Endodermal cell (in vitro differentiated cells): ENCODE data around the gene SKIL. TPM values are rescaled to one million over a fixed set of nuclear protein-coding genes. Genes with fewer than 3 reads are reported as not detected.
A peak's percentile ranks its signal among the peaks of the same experiment; 100 is the strongest.

ENCODE experiments used
- DNase-seq: peaks from one replicate; pipeline ENCODE4 v3.0.0-alpha.2; 2017
- H3K27ac ChIP-seq: 2 replicates; pipeline ENCODE4 v1.5.1; 2013; ENCODE audit warnings: mild to moderate bottlenecking, low read depth, low read length, moderate library complexity
- H3K27me3 ChIP-seq: 2 replicates; pipeline ENCODE4 v1.6.1; 2013; ENCODE audit warnings: mild to moderate bottlenecking, low read length, moderate library complexity; ENCODE audit not compliant: insufficient read depth, control insufficient read depth, poor library complexity, severe bottlenecking
- H3K36me3 ChIP-seq: 2 replicates; pipeline ENCODE4 v1.7.0; 2013; ENCODE audit warnings: mild to moderate bottlenecking, low read length, moderate library complexity; ENCODE audit not compliant: control insufficient read depth, insufficient read depth
- H3K4me1 ChIP-seq: one replicate; pipeline ENCODE4 v1.7.0; 2013; ENCODE audit warnings: low read length; ENCODE audit not compliant: control insufficient read depth, insufficient read depth
- H3K4me3 ChIP-seq: 2 replicates; pipeline ENCODE4 v1.5.1; 2013; ENCODE audit warnings: mild to moderate bottlenecking, low read length, moderate library complexity
- H3K9ac ChIP-seq: 2 replicates; pipeline ENCODE4 v1.6.1; 2013; ENCODE audit warnings: mild to moderate bottlenecking, low read length, moderate library complexity; ENCODE audit not compliant: poor library complexity, severe bottlenecking; ENCODE audit errors: extremely low read depth
- H3K9me3 ChIP-seq: 2 replicates; pipeline ENCODE4 v1.6.1; 2013; ENCODE audit warnings: mild to moderate bottlenecking, low read length, moderate library complexity; ENCODE audit not compliant: control insufficient read depth
- H3K27ac Mint-ChIP-seq: 2 replicates; pipeline ENCODE4 v1.8.0; 2020; ENCODE audit warnings: mixed read lengths
- H3K27me3 Mint-ChIP-seq: 2 replicates; pipeline ENCODE4 v1.8.0; 2021; ENCODE audit warnings: mild to moderate bottlenecking, mixed read lengths; ENCODE audit not compliant: insufficient read depth
- H3K36me3 Mint-ChIP-seq: 2 replicates; pipeline ENCODE4 v1.8.0; 2020; ENCODE audit warnings: low read depth, mixed read lengths
- H3K4me1 Mint-ChIP-seq: 2 replicates; pipeline ENCODE4 v1.8.0; 2020; ENCODE audit warnings: mixed read lengths
- H3K4me3 Mint-ChIP-seq: 2 replicates; pipeline ENCODE4 v1.8.0; 2020; ENCODE audit warnings: mild to moderate bottlenecking, moderate library complexity, mixed read lengths
- H3K9me3 Mint-ChIP-seq: 2 replicates; pipeline ENCODE4 v1.8.0; 2020; ENCODE audit warnings: mild to moderate bottlenecking, mixed read lengths
- WGBS, 2 experiments: methylation state at CpG; one replicate each; pipeline versions ENCODE4 v1.1.5 to v1.1.7; 2013; ENCODE audit warnings: missing lambda C conversion rate in 2 of 2, mixed read lengths in 1 of 2; ENCODE audit not compliant: insufficient coverage in 1 of 2, insufficient read length in 1 of 2; 5-methylcytosine and 5-hydroxymethylcytosine counted together
- total RNA-seq, 2 donors: library from RNA; stranded (reverse); fragmentation: NEBNext Ultra II Directional in 1 of 2; extraction: Animal tissue kit (Norgen Biotek cat#: 25700) in 1 of 2; gene quantifications; 2 replicates in 1 of 2; 3 replicates in 1 of 2; pipeline ENCODE4 v1.2.1, GENCODE V29; 2021
- TF ChIP-seq, protein P1 (sequence below): fragments of 200-600 bp; sonication (generic); conservative IDR thresholded peaks from 2 replicates; pipeline ENCODE4 v1.5.0; 2021; ENCODE audit warnings: antibody characterized with exemption, mild to moderate bottlenecking

Gene SKIL
- total RNA-seq, 2 donors from 2014 or later: 147 to 174 TPM

DNA sequence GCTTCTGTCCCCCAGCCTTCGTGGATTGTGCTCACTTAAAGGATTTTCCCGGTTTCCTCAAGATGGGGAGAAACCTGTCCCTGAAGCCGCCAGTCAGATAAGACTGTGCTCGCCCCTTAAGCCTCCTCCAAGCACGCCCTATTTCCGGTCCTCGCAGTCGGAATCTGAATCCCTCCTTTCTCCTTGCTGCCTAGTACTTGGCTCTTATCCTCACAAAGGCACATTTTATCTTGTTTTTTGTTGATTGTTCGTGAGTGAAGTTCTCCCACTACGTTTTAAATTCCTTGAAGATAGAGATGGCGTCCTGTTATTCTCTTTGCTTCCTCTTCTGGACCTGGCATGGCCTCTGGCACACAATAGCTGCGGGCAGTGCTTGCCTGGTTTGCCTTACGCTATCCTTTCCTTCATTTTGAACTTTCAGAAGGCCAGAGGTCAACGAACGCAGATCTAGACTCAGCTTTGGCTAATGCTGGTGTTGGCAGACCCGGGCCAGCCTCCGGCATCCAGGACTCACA is 62.8 kb downstream of the SKIL start:
- Histone ChIP-seq H3K27ac (no peak overlapping the region), H3K36me3 (no peaks in the 10 kb centered on the region), H3K9me3 (no peaks in the 10 kb centered on the region), H3K27me3 (peaks cover 30% of the 10 kb centered on the region), H3K4me1 (peaks cover 3% of the 10 kb centered on the region), H3K4me3 (no peak overlapping the region), H3K9ac (no peak overlapping the region)
- Mint-ChIP-seq H3K9me3 (no peaks in the 10 kb centered on the region), H3K36me3 (peaks cover 4% of the 10 kb centered on the region), H3K4me3 (peak overlapping the region; percentile 48), H3K27me3 (peaks cover 42% of the 10 kb centered on the region), H3K27ac (peak overlapping the region; percentile 20), H3K4me1 (peaks cover 29% of the 10 kb centered on the region)
- DNase-seq: peak; percentile 83
- 57 to 78% methylated on average over 15 to 17 of the region's 17 CpGs for WGBS, 2 experiments
- TF ChIP-seq, protein P1, sequence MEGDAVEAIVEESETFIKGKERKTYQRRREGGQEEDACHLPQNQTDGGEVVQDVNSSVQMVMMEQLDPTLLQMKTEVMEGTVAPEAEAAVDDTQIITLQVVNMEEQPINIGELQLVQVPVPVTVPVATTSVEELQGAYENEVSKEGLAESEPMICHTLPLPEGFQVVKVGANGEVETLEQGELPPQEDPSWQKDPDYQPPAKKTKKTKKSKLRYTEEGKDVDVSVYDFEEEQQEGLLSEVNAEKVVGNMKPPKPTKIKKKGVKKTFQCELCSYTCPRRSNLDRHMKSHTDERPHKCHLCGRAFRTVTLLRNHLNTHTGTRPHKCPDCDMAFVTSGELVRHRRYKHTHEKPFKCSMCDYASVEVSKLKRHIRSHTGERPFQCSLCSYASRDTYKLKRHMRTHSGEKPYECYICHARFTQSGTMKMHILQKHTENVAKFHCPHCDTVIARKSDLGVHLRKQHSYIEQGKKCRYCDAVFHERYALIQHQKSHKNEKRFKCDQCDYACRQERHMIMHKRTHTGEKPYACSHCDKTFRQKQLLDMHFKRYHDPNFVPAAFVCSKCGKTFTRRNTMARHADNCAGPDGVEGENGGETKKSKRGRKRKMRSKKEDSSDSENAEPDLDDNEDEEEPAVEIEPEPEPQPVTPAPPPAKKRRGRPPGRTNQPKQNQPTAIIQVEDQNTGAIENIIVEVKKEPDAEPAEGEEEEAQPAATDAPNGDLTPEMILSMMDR: no peak

DNA sequence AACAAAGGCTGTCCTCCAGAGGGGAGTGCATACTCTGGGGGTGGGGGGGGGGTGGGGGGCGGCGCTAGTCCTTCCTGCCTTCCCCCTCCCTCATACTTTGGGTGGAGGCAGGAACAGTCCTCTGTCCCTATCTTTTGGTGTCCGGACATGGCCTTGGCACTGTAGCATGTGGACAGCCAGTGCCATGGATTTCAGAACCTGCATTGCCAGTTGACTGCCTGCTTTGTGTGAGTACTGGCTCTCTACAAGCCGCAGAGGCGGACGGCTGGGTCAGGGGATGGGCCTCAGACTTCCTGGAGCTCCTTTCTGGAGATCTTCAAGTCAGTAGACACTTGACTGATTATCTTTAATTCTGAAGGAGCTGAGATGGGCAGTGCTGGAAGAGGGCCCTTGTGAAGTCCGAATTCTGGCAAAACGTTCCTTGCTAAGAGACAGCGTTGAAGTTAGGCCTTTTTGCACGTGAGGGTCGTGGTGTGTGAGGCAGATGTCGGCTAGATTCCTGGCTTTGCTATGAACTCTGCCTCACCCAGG is 63.7 kb downstream of the SKIL start:
- Mint-ChIP-seq H3K36me3 (peaks cover 4% of the 10 kb centered on the region), H3K4me1 (peaks cover 37% of the 10 kb centered on the region), H3K4me3 (no peak overlapping the region), H3K9me3 (no peaks in the 10 kb centered on the region), H3K27ac (no peak overlapping the region), H3K27me3 (peaks cover 38% of the 10 kb centered on the region)
- DNase-seq: peak; percentile 64
- H3K27ac ChIP-seq: no peak overlapping the region
- TF ChIP-seq, protein P1: no peak
- peaks cover 30% of the 10 kb centered on the region for H3K27me3 ChIP-seq
- 77 to 90% methylated on average over 4 to 10 of the region's 12 CpGs for WGBS, 2 experiments
- H3K36me3 ChIP-seq: no peaks in the 10 kb centered on the region
- H3K9ac ChIP-seq: no peak overlapping the region
- H3K4me3 ChIP-seq: no peak overlapping the region
- H3K9me3 ChIP-seq: no peaks in the 10 kb centered on the region
- peaks cover 9% of the 10 kb centered on the region for H3K4me1 ChIP-seq

DNA sequence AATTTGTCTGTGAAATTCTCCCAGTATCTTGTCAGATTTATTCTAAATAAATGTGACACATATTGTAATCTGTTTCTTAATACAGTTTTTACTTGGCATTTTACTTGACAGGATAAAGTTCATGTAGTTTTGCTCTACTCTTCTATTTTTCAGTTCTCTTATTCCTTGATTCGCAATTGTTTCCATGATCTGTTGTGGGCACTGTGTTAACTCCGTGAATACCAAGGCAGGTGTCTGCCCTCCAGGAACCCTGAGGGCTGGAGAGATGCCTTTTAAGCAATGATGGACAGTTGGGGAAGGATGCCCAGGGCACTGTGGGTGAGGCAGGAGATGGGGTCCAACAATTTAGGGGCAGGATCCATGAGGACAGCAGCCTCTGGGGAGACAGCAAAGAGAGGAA is 64.2 kb downstream of the SKIL start:
- Histone ChIP-seq H3K27me3 (peaks cover 30% of the 10 kb centered on the region), H3K36me3 (no peaks in the 10 kb centered on the region), H3K4me3 (no peak overlapping the region), H3K4me1 (peaks cover 9% of the 10 kb centered on the region), H3K27ac (no peak overlapping the region), H3K9me3 (no peaks in the 10 kb centered on the region), H3K9ac (no peak overlapping the region)
- TF ChIP-seq, protein P1: no peak
- Mint-ChIP-seq H3K27me3 (peaks cover 33% of the 10 kb centered on the region), H3K4me3 (no peak overlapping the region), H3K36me3 (peaks cover 4% of the 10 kb centered on the region), H3K4me1 (peaks cover 39% of the 10 kb centered on the region), H3K9me3 (no peaks in the 10 kb centered on the region), H3K27ac (no peak overlapping the region)
- 90% methylated on average over 2 of the region's 2 CpGs; no CpG with 5 or more reads in 1 of the 2 experiments for WGBS, 2 experiments
- no peak for DNase-seq
